HG02884 (cell line): Measurements from ENCODE around the gene USP9Y.

Experiments
- ATAC-seq: cut with Tn5 transposase; IDR thresholded peaks from one replicate; pipeline ENCODE4 v1.9.1; 2021; ENCODE audit warnings: mild to moderate bottlenecking, moderate library complexity; ENCODE audit not compliant: unreplicated experiment

The USP9Y gene

GRCh38 chrY:12784521-12784920, 83.5 kb downstream of the USP9Y start:
- ATAC-seq, result no peak

DNA sequence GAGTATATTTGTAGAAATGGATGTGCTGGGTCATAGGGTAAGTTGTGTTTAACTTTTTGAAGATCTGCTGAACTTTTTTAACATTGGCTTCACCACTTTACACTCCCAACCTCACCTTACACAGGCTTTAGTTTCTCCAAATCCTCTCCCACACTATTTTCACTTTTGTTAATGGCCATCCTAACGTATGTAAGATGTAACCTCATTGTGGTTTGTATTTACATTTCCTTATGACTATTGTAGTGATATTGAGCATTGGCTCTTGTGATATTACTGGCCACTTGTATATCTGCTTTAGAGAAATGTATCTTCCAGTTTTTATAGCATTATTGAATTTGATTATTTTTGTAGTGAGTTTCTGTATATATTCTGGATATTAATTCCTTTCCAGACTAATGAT, 93.0 kb downstream of the USP9Y start:
- peak; percentile 90 for ATAC-seq

DNA sequence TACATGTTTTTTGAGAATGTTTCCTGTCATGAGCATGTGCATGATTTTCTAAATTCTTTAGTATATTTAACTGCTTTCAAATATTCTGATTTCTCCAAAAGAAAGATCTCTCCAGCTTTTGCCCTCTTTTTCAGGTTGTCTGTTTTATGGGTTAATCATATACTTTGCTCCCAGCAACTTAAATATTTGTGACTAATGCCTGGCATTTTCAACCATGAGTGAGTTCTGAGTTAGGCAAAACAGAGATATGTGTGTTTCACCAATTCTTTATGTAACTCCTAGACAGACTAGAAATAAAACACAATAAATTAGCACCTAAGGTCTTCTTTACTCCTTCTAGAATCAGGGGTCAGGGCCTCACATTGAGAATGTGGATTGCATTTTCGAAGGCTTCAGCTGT, 107.0 kb downstream of the USP9Y start:
- ATAC-seq, result no peak

DNA sequence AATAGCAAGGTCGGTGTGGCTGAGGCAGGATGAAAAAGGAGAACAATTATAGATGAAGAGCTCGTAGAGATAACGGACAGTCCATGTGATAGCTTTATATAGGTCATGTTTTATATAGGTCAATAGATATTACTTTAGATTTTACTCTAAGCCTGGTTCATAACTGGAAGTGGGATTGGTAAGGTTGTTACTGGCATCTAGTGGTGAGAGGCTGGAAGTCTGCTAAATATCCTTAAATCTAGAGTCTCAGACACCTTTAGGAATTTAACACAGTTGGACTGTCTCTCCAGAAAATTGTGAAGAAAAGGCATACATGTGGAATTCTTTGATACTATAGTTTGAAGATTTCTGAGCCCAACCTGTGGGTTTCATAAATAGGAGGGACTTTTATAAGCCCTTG, 108.0 kb downstream of the USP9Y start:
- ATAC-seq, result no peak

DNA sequence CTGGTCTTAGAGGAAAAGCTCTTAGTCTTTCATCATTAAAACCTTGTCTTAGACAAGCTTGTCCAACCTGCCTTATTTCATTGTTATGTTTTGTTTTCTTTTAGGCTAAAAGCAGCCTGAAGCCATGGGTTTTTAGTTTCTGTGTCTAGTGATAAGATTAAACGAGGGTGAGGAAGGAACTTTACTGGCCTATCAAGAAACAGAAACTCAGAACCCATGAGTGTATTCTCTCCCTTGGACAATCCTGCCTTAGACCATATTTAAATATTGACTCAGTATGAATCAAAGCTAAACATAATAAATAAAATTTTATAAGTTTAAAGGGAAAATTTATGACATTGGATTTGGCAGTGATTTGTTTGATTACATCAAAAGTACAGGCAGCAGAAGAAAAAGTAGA, 122.4 kb downstream of the USP9Y start:
- ATAC-seq, result no peak

DNA sequence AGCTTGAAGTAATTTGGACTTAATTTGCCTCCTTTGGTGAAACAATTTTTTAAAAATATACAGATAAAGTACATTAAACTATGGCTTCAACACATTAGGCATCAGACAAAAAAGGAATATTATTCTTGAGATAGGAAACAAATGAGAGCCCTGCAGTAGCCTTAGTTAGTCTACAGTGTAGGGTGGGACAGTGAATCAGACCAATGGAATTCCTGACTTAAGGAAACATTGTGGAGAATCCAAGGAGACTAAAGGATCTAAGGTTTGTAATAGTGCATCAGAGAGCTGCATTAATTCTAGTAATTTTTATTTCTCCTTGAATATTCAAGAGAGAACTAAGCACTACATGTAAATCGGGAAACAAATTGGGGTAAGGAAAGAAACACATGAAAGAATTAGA, 125.8 kb downstream of the USP9Y start:
- ATAC-seq, result no peak

DNA sequence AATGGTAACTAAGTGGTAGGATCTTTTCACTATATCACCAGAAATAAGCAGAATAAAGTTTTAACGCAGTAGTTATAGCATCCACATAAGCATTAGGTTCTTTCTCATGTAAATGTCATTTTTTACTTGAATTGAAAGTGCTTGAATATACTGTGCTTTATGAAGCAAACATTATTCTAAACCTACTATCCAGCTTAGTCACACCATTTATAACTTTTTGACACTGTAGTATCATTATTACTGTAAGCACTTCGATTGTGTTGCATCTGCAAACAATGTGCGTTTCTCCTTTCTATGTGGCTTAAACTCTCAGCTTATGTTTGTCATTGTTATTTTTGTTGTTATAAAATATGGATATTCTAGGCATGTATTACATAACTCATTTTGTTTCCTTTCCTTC, 132.3 kb downstream of the USP9Y start:
- no peak for ATAC-seq

DNA sequence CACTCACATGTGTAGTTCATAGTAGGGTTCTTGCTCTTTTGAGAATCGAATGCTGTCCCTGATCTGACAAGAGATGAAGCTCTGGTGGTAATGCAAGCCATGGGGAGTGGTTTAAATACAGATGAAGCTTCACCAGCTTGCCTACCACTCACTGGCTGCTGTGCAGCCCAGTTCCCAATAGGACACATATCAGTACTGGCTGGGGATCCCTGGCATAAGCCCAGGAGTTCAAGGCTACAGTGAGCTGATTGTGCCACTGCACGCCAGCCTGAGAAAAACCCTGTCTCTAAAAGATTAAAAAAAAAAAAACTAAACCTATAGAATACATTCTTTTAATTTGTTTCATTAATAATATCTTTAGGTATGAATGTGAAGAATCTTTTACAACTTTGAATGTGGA, 136.5 kb downstream of the USP9Y start:
- no peak for ATAC-seq

DNA sequence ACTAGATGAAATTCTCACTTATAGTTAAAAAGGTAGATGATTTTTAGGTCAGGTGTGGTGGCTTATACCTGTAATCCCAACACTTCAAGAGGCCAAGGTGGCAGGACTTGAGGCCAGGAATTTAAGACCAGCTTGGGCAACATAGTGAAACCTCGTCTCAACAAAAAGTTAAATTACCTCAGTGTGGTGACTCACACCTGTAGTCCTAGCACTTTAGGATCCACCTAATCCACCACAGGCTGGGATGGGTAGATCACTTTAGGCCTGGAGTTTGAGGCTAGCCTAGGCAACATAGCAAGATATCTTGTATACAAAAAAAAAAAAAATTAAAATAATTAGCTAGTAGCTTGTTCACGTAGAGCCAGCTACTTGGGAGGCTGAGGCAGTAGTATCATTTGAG, 140.3 kb downstream of the USP9Y start:
- ATAC-seq, result no peak

DNA sequence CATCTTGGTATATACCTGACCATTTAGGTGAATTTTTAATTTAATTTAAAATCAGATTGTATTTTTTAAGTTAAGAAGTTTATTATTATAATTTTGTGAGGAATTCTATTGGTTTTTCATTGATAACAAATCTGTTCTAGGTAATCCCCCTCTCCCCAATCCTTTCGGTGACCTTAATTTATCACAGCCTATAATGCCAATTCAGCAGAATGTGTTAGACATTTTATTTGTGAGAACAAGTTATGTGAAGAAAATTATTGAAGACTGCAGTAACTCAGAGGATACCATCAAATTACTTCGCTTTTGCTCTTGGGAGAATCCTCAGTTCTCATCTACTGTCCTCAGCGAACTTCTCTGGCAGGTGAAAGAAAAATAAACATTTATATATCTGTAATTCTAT, 145.8 kb downstream of the USP9Y start:
- ATAC-seq, result no peak

- no peak for ATAC-seq
Observed at GRCh38 chrY:12855791-12856275, 154.8 kb downstream of the USP9Y start.

- no peak for ATAC-seq
Observed at GRCh38 chrY:12867960-12868359, 166.9 kb downstream of the USP9Y start.

GRCh38 chrY:12896973-12897372, 195.9 kb downstream of the USP9Y start:
- no peak for ATAC-seq

DNA sequence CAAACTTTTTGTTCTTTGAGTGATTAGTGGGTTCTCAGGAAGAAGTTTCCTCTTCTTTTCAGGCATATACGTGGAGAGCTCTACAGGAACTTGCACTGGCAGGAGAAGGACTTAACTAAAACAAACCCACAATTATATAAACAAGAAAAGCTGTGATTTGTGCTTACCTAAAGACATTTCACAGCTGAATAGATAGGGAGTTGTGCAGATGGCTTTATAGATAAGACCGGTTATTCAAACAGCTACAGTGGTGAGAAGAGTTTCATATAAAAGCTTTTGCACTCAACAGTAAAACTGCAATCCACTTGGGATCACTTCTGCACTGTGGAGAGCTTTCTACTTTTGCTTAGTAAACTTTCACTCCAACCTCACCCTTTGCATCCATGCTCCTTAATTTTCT, 197.6 kb downstream of the USP9Y start:
- ATAC-seq, result no peak

GRCh38 chrY:12904618-12905516, 203.8 kb downstream of the USP9Y start, which contains the start of gene DDX3Y:
Gene DDX3Y, plus strand, starts transcription at chrY:12904868. Its CDS starts 69 bp downstream, at chrY:12904937.
- peak; percentile 74 for ATAC-seq

DNA sequence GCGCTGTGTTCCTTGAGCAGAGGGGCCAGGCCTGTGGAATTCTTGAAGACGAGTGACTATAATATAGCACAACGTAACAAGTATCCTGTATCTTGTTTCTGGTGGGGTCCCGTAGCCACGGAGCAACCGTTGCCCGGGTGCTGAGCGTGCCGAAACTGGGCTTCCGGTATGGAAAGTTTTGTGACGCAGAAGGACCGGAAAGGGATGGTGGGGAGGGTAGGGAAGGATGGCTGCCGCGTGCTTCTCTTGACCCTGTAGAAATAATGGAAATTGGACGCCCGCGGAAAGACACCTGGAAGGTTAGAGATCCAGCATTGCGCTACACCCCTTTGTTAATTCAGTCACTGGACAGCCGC, 204.5 kb downstream of the USP9Y start:
- peak; percentile 42 for ATAC-seq

- ATAC-seq, result no peak
Observed at GRCh38 chrY:12905895-12906294, 204.9 kb downstream of the USP9Y start.
